ENCODE measurements around the gene TMPRSS3.

The TMPRSS3 gene

GRCh38 chr21:42374864-42375499 is 20.9 kb downstream of the TMPRSS3 start:
- no peak for DNase-seq (ENCODE audit: insufficient read length, low spot score)
- TF ChIP-seq CTCF (IDR thresholded peaks at IDR 0.05; ENCODE audit: insufficient read depth, missing control alignments) = no peak
- no peak for FAIRE-seq

DNA sequence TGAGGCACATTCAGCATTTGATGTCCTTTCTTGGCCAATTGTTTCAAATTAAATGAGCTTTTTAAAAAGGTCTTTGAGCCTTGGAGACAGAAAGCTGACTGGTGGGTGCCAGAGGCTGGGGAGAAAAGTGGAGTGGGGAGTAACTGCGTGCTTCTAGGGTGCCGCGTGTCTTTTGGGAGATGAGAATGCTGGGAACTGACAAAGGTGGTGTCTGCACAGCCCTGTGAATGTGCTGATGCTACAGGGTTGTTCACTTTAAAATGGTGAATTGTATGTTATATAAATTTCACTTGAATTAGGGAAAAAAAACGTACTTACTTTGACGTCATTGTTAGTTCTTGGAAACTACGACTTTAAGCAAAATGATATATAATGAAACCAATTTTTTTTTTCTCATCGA is 21.4 kb downstream of the TMPRSS3 start:
- no peak for FAIRE-seq
- DNase-seq (ENCODE audit: insufficient read length, low spot score) = no peak

GRCh38 chr21:42373908-42374455 is 21.9 kb downstream of the TMPRSS3 start:
- FAIRE-seq = no peak
- TF ChIP-seq CTCF (IDR thresholded peaks at IDR 0.05; ENCODE audit: insufficient read depth, missing control alignments) = no peak
- no peak for DNase-seq (ENCODE audit: insufficient read length, low spot score)

More for the DNA sequence above, 21.4 kb downstream of the TMPRSS3 start:
- no peak for TF ChIP-seq CTCF (IDR thresholded peaks at IDR 0.05; ENCODE audit: insufficient read depth, missing control alignments)

GRCh38 chr21:42373196-42373907 is 22.5 kb downstream of the TMPRSS3 start:
- DNase-seq (ENCODE audit: insufficient read length, low spot score) = no peak
- no peak for TF ChIP-seq CTCF (IDR thresholded peaks at IDR 0.05; ENCODE audit: insufficient read depth, missing control alignments)
- FAIRE-seq = no peak

GRCh38 chr21:42370894-42371654 is 24.8 kb downstream of the TMPRSS3 start:
- FAIRE-seq = no peak
- no peak for DNase-seq (ENCODE audit: insufficient read length, low spot score)
- no peak for TF ChIP-seq CTCF (IDR thresholded peaks at IDR 0.05; ENCODE audit: insufficient read depth, missing control alignments)

DNA sequence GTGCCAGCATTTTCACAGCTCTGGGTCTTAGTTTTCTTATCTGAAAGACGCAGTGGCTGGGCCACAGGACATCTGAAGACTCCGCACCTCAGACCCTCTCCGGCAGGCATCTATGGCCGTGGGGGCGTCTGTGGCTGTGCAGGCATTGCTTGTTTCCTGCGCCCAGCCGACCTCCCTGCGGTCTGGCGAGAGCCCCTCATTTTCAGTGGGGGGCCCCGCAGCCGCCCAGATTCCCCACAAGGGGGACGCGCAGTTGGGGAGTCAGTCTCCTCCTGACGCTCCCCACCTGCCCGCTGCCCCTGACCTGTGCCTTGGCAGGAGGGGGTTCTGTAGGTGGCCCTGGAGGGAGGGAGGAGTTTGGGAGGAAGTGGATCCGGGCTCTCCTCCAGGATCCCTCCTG is 26.0 kb downstream of the TMPRSS3 start:
- no peak for FAIRE-seq

More for the DNA sequence above, 26.0 kb downstream of the TMPRSS3 start:
- no peak for TF ChIP-seq CTCF (IDR thresholded peaks at IDR 0.05; ENCODE audit: insufficient read depth, missing control alignments)
- no peak for DNase-seq (ENCODE audit: insufficient read length, low spot score)
